Stimulated activated CD4-positive, alpha-beta T cell treated with anti-CD3 and anti-CD28 coated beads, Interleukin-1b, Interleukin-23, amount 100 ng/mL, for 48 hours (primary cell): ENCODE results near the gene PLBD2.

Experiments used
- DNase-seq: peaks from one replicate; pipeline ENCODE4 v3.0.0-alpha.2; 2020

Gene PLBD2

DNA sequence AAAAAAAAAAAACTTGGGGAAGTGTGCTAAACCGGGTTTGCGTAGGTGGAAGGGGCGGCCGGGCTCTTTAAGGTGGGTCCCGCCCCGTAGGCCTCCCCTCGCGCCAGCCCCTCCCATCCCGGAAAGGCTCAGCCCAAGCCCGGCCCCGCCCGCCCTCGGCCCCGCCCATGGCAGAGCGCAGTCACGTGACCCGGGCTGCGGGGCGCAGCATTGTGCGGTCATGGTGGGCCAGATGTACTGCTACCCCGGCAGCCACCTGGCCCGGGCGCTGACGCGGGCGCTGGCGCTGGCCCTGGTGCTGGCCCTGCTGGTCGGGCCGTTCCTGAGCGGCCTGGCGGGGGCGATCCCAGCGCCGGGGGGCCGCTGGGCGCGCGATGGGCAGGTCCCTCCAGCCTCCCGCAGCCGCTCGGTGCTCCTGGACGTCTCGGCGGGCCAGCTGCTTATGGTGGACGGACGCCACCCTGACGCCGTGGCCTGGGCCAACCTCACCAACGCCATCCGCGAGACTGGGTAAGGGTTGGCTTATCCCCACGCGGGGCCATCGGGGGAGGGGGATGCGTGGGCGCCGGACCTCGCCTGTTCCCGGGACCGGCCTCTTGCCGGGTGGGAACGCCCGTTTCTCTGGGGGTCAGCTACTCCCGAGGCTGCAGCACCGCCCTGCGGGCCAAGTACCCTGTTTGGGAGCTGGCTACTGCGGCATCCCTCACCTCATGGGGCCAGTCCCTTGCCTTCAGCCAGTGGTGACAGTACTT is at the start of gene PLBD2:
PLBD2 (plus strand) TSS at position 207 of the 752 bp plus-strand sequence; CDS start at position 221, 14 bp downstream.
- peak; percentile 94 for DNase-seq

- DNase-seq = no peak
Measured at GRCh38 chr12:113310489-113310888, 47.9 kb upstream of the PLBD2 start.

DNA sequence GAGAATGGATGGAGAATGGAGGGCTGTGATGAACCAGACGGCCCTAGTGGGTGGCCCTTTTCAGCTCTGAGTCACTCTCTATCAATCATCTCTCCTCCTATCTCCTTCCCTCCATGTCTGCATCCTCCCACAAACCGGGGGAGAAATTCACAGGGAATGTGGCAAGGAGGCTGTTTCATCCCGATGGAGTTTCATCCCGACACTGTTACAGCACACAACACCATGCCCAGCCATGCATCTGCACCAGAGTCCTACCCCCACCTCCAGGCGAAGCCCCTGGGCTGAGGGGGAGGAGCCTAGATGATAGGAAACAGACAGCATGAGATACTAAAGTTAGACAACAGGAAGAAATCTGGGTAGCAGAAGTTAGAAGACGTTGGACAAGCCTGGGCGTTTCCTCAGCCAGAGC is 44.3 kb upstream of the PLBD2 start:
- no peak for DNase-seq

- no peak for DNase-seq
Measured at GRCh38 chr12:113315358-113315757, 43.0 kb upstream of the PLBD2 start.

DNA sequence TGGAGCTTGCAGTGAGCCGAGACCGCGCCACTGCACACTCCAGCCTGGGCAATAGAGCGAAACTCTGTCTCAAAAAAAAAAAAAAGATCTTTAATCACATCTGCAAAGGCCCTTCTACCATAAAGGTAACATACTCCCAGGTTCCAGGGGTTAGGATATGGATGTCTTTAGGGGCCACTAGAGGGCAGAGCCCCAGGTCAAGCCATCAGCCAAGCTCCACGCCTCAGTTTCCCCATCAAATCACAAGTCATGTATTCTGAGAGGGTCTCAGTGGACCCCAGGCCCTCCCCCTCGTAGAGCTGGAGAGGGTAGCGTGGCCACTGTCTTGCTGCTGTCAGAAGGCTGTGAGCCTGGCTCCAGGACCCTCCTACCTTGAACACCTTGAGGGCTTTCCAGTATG is 42.2 kb upstream of the PLBD2 start:
- DNase-seq = no peak

- no peak for DNase-seq
Measured at GRCh38 chr12:113317122-113317521, 41.3 kb upstream of the PLBD2 start.

- DNase-seq = no peak
Measured at GRCh38 chr12:113318046-113318656, 40.2 kb upstream of the PLBD2 start.

- no peak for DNase-seq
Measured at GRCh38 chr12:113318900-113319628, 39.3 kb upstream of the PLBD2 start.

DNA sequence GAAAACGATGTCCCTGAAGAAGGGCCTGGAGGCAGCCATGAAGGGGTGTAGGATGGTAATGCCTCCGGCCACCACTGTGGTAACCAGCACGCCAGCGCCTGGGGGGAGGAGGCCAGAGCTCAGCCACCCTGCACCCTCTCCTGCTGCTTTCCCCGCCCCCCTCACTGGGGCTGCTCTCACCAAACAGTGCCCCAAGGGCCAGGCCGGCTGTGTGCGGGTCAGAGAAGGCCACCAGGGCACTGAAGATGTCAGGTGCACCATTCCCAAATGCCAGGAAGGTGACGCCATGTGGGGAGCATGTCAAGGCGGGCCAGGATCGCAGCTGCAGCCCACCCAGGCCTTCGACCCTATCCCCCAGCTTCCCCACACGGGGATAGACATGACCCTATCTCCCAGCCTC is 38.0 kb upstream of the PLBD2 start:
- DNase-seq = no peak

DNA sequence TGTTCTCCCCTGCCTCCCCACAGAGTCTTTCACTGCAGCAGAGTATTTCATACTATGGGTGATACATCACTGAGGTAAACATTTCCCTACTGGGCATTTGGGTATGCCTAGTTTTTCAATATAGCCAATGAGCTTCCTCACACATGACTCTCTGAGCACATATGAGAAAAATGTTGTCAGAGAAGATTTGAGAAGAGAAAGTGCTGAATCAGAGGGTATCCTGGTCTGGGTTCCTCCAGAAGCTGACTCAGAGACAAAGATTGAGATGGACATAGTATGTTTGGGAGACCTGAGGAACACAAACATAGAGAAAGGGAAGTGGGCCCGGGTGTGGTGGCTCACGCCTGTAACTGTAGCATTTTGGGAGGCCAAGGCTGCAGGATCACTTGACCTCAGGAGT is 36.0 kb upstream of the PLBD2 start:
- DNase-seq = no peak

DNA sequence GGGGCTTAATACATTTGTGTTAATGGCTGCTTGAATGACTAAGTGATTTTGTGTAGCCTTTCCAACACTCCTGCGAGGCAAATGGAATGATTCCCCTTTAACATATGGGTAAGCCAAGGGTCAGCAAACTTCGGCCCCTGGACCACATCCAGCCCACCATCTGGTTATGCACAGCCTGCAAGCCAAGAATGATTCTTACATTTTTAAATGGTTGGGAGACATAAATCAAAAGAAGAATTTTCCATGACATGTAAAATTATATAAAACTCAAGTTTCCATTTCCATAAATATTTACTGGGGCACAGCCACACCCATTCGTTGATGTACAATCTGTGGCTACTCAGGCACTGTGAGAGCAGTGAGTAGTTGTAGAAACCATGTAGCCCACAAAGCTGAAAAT is 32.5 kb upstream of the PLBD2 start:
- no peak for DNase-seq

- DNase-seq = no peak
Measured at GRCh38 chr12:113326775-113327395, 31.5 kb upstream of the PLBD2 start.

DNA sequence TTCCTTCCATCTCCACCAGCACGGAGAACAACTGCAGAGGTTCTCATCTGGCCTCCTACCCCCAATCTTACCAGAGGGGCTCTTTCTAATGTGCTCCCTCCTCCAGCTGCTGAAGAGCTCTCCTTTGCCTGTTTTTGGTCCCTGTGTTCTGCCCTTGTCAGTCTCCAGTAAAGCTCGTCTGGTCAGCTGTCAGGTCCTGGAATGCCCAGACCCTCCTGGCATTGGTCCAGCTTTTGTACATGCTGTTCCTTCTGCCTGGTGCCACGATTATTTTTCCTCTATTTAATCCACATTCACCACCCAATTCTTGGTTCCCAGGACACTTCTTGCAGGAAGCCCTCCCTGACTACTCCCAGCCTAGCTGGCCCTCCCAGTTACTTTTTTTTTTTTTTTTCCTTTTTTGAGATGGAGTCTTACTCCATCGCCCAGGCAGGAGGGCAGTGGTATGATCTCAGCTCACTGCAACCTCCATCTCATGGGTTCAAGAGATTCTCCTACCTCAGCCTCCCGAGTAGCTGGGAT is 30.0 kb upstream of the PLBD2 start:
- DNase-seq = no peak

- no peak for DNase-seq
Measured at GRCh38 chr12:113329022-113329790, 29.2 kb upstream of the PLBD2 start.

- no peak for DNase-seq
Measured at GRCh38 chr12:113329791-113330417, 28.5 kb upstream of the PLBD2 start.

- no peak for DNase-seq
Measured at GRCh38 chr12:113330505-113330904, 27.9 kb upstream of the PLBD2 start.

DNA sequence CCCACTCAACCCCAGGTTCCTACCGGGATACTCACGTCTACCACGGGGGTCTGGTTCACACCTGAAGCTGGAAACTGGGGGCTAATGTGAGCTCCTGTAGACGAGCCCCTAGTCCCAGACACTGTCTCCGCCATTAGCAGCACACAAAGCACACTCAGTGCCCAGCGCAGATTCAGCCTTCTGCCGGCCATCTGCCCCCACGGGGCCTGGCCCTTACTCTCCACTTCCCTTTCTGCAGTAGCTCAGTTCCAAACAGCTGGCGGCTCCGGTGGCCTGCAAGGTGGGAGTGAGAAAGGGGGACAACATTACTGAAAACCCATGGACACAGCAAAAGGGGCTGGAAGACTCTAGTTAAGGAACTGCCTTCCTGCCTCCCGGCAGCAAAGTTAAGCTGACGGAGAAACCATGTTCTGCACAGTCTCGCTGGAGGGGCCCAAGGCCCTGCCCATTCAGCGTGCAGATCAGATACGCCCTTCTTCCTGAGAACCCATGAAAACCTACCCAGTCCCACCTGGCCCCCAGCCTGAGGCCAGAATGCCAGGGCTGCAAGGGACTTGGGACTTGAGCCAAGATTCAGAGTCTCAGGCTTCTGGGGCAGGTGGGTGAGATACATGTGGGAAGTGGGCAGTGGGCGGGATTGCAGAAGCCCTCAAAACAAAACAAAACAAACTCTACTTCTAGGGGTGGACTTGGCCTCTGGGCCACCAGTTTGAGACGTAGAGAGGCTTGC is 25.5 kb upstream of the PLBD2 start:
- DNase-seq = no peak

- no peak for DNase-seq
Measured at GRCh38 chr12:113333418-113333750, 25.0 kb upstream of the PLBD2 start.

- no peak for DNase-seq
Measured at GRCh38 chr12:113333877-113334785, 24.3 kb upstream of the PLBD2 start.
